Measurements from ENCODE around the gene NKX2-2.

The NKX2-2 gene

GRCh38 chr20:21513881-21514540 lies at the start of gene NKX2-2:
TSS of gene NKX2-2 (minus strand) at chr20:21514064. CDS start at chr20:21513669, 395 bp downstream.
- no peak for DNase-seq

GRCh38 chr20:21562656-21563055 lies 48.8 kb upstream of the NKX2-2 start:
- no peak for DNase-seq

GRCh38 chr20:21559305-21559704 lies 45.4 kb upstream of the NKX2-2 start:
- DNase-seq, result no peak

DNA sequence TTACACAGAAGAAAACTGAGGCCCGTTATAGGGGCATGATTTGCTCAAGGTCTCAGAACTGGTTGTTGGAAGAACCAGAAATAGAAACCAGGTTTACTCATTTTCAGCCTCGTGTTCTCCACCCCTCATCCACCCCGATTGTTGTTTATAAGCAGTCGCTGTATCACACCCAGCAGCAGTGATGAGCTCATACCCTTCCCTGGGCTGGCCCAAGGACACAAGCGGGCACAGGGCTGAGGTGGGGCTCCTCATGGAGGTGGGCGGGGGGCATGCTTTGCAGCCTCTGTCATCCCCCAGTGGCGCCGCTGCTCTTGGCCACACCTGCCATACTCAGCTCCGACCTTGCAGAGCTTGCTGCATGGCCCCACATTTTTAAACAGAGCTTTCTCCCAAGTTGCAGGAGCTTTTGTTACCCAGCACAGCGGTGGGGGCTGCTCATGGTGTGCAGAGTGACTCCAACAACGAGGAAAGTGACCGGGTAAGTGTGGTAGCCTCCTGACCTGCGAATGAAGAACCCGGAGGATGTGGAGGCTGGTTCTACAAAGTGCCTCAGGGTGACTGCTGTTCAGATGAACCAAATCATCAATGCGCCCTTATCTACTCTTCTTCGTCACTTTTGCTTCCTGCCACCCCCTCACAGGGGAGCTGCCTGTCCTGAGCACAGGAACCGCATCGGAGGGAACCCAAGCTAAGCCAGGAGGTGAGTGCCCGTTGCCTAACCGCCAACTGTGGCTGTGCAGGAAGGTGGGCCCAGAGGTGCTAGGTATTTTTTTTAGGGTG lies 43.6 kb upstream of the NKX2-2 start:
- no peak for DNase-seq

DNA sequence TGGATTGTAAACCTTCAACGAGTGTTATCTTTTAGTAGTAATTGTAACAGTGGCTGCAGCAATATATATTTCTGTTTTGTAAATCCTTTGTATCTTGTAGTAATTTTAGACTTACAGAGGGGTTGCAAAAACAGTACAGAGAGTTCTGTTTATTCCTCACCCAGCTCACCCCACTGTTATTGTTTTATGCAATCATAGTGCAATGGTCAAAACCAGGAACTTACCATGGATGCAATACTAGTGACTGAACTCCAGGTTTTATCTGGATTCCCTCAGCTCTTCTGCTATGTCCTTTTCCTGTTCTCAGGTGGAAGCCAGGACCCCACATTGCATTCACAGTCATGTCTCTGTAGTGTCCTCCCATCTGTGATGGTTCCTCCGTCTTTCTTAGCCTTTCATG lies 42.5 kb upstream of the NKX2-2 start:
- DNase-seq, result no peak

DNA sequence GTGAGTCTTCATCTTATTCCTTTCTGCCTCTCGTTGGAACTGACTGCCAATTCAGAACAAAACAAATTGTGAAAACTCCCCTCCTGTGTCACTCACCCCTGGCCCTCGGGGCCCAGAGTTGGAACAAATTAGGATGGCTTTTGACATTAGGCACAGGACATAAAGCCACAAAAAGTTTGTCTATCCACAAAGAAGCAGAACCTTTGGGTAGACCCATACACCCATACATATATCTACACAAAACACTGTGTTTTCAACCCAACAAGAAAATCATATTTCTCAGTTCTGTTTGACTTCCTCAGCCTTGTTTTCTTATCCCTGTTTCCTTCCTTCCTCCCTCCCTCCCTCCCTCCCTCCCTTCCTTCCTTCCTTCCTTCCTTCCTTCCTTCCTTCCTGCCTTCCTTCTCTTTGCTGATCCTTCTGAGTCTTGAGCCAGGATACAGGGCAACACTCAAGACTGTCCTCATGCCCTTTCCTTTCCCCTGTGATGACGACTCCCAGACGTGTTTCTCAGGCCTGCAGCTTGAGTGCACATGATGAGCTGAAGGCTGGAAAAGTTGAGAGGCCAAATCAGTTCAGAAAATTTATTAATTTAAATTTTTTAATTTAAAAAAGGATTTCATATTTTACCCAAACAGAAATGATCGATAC lies 41.7 kb upstream of the NKX2-2 start:
- no peak for DNase-seq

DNA sequence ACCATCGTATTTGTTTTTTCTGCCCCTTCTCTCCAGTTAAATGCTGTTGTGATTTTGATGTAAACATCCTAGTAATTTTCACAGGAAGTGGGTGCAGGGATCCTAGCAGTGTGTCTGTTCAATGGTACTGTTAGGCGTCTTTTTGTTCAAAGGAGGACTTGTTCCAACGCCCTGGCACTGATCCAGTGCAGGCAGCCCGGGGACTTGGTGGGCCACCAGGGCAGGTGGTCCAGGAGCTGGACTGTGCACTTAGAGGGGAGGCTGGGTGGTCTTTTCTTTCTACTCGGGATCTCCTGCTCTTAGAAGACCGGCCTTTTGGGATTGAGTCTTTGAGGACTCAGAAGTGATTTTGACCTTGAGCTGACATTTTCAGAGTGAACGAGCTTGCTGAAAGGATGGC lies 41.1 kb upstream of the NKX2-2 start:
- DNase-seq, result no peak

DNA sequence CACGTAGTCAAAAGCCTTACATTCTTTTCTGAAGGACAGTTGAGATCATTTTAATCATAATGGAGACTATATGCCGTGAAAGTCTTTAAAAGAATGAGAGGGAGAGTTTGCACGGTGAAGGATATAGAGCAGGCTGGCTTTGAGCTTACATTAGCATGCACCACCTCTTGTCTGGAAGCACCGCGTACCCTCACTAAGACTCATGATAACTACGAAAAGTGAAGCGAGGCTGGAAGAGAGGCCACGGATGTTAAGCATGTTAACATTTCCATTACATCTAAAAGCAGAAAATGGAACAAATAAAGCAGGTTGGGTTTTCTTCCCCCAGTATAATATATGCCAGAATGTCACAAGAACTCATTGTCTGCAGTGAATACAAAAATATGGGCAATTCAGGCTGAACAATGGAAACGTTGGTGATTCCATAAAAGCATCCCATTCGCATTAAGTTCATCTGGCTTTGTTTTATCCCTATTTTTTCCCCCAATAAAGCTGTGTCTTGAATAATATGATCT lies 40.6 kb upstream of the NKX2-2 start:
- DNase-seq, result no peak

GRCh38 chr20:21550587-21550986 lies 36.7 kb upstream of the NKX2-2 start:
- no peak for DNase-seq

DNA sequence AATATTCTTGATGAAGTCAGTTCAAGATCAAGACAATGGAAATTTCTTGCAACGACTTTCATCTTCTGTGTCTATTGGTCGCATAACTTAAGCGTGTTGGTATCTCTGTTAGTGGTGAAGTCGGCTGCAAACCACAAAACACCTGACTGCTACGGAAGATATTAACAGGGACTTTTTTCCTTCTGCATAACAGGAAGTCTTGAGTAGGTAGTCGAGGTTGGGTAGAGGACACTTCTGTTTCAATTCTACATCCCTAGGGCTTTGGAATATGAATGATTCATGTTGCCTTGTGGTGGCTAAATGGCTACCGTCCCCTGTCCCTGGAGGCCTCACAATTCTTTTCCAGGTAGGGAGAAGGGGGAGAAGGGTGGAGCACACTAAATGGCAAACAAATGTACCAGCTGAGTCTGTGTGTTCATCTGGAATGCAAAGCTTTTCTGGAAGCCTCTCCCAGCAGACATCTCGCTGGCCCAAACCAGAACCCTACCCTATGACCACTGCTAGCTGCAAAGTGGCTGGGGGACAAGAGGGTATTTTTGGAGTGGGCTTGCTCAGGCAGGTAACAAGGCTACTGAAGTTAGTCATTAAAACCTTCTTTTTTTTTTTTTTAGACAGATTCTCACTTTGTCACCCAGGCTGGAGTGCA lies 34.6 kb upstream of the NKX2-2 start:
- DNase-seq, result no peak

GRCh38 chr20:21546355-21546754 lies 32.5 kb upstream of the NKX2-2 start:
- DNase-seq, result no peak

- DNase-seq, result no peak
Measured at GRCh38 chr20:21539512-21539911, 25.6 kb upstream of the NKX2-2 start.

GRCh38 chr20:21534886-21535285 lies 21.0 kb upstream of the NKX2-2 start:
- DNase-seq, result no peak

DNA sequence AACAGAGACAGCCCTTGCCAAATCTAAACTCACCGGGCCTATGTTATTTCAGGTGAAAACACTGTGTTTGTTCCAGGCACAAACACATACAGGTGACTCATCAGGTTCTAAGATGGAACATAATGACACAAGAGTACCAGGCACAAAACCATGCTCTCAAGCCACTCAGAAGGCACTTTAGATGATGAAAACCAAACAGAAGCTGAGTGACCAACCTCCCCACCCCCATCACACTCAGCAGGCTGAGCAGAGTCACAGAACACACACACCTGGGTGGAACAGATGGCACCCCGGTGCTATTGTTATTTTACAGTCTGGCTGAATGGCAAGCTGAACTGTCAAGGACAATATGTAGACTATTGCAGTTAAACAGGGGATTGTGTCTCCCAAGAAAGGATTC lies 20.6 kb upstream of the NKX2-2 start:
- no peak for DNase-seq

DNA sequence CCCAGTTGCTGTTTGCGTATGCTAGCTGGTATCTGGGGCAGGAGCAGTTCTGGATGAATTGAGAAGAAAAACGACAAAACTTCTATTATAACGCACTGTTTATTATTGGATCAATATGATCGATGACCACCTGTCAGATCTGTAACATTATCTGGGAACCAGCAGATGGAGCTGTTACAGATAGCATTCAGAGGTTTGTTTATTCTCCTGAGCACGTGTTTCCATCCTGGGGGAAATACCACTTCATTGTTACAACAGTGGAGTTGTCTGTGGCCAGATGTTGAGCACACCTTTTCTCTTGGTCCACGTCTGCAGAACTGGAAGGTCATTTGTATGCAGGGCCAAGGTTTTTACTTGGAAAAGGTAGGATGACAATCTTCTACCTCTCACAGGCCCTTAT lies 16.0 kb upstream of the NKX2-2 start:
- no peak for DNase-seq

DNA sequence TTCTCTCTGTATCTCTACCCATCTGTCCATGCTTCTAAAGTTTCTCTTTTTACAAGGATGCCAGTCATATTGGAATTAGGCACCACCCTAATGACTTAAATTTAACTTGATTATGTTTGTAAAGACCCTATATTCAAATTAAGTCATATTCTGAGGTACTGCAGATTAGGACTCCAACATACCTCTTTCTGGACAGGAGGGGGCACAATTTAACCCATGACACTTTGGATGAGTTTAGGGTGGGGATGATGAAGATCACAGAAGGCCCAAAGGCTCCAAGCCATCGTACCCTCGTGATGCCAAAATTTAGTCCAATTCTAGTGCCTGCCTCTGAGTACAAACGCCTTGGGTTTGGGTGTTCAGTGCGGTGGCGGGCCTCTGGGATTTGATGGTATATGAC lies 15.0 kb upstream of the NKX2-2 start:
- no peak for DNase-seq

DNA sequence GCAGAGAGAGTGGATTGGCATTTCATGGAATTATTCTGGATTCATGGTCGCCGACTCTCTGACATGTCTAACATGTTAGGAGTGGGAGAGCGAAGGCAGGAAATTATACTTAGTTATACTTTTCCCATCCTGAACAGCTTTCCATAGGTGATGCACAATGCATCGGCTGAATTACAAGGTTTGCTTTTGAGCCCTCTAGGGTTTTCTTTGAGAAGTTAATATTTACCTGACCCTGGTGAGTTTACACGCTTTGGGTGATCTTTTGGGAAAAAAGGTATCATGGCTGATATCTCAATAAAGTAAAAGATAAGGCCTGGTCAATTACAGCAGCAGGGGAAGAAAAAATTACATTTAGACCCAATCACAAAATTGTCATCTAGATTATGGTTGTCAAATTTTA lies 14.0 kb upstream of the NKX2-2 start:
- DNase-seq, result no peak

DNA sequence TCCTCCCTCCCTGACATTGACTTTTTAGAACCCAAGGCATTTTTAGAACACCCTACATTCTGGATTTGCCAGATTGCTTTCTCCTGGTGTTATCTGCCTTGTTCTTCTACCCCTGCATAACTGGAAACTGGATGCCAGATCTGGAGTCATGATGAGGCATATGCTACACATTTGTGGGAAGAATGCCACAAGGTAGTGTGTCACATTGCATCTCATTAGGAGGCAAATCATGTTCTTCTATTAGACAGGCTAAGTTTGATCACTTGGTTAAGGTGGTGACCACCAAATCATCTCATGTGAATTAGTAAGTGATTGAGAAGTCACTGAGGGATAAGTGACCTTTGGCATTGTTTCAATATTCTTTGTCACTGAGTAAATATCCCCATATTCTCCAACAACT lies 12.9 kb upstream of the NKX2-2 start:
- DNase-seq, result no peak

DNA sequence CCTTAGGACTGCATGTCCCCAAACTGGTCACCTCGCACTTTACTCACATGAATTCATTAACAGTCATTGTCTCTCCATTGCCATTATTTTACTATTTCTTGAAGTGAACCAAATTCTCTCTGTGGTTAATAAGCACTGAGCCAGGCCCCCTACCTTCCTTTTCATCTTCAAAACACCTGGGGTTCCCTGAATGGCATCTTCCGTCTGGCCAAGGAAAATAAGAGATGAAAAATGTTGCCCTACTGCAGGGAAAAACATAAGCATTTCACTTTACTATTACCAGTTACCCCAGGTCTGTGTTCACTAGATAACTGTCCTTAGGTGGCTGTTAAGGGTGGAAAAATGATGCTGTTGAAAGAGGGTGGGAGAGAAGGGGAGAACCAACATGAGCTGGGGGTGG lies 10.0 kb upstream of the NKX2-2 start:
- no peak for DNase-seq

DNA sequence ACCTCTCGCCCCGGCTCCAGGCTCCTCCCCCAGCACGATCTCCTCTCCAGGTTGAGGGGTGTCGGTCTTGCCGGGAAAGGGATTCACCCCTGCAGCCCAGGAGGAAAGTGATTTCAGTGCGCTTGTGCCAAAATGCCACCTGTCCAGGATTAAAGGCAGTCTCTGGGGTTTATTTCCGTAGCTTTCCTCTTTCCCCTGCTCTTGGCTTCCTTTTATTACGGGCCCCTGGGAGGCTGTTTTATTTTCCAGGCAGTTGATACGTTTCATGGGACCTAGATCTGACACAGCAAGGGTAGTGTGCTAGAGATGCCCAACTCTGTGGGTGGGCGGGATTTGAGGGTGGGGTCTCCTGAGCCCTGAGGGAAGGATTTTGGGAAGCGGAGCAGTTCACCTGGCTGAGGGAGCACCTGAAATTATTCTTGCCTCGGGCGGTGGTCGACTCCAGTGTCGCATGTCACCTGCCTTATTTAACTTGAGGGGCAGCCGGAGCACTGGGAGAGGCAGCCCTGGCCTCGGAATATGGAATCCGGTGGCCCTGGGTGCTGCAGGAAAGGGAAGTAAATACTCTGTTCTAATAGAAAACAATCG lies 9.5 kb upstream of the NKX2-2 start:
- DNase-seq, result no peak

- DNase-seq, result no peak
Measured at GRCh38 chr20:21522481-21523280, 8.8 kb upstream of the NKX2-2 start.
